Osteoblast (primary cell): ENCODE results near the gene ECE2. TPM values are rescaled to one million over a fixed set of nuclear protein-coding genes. Genes with fewer than 3 reads are reported as not detected.

Experiments
- DNase-seq: peaks from one replicate; pipeline ENCODE4 v3.0.0; 2011; ENCODE audit warnings: low spot score, mixed read lengths; ENCODE audit not compliant: insufficient read length; ENCODE audit errors: missing footprints
- H2AFZ ChIP-seq: 2 replicates; pipeline ENCODE4 v1.6.0; 2011; ENCODE audit warnings: mild to moderate bottlenecking, low read length
- H3K27ac ChIP-seq: 2 replicates; pipeline ENCODE4 v1.5.1; 2011; ENCODE audit warnings: mild to moderate bottlenecking, low read depth, low read length, moderate library complexity
- H3K27me3 ChIP-seq: 2 replicates; pipeline ENCODE4 v1.6.0; 2012; ENCODE audit warnings: mild to moderate bottlenecking, control low read depth, inconsistent platforms, low read length, moderate library complexity; ENCODE audit not compliant: insufficient read depth
- H3K36me3 ChIP-seq: 2 replicates; pipeline ENCODE4 v1.5.1; 2011; ENCODE audit warnings: mild to moderate bottlenecking, low read length, control low read depth, moderate library complexity; ENCODE audit not compliant: insufficient read depth
- H3K4me1 ChIP-seq: 2 replicates; pipeline ENCODE4 v1.5.1; 2011; ENCODE audit warnings: mild to moderate bottlenecking, low read length, control low read depth, moderate library complexity; ENCODE audit not compliant: insufficient read depth
- H3K4me2 ChIP-seq: 2 replicates; pipeline ENCODE4 v1.6.0; 2011; ENCODE audit warnings: mild to moderate bottlenecking, low read length; ENCODE audit not compliant: insufficient read depth
- H3K4me3 ChIP-seq: fragments of 200-600 bp; sonication (generic); 3 replicates; pipeline ENCODE4 v1.5.1; 2012; ENCODE audit warnings: mild to moderate bottlenecking, low read length, inconsistent platforms; ENCODE audit not compliant: insufficient read depth
- H3K79me2 ChIP-seq: 2 replicates; pipeline ENCODE4 v1.6.0; 2012; ENCODE audit warnings: mild to moderate bottlenecking, low read length, control low read depth, inconsistent platforms; ENCODE audit not compliant: insufficient read depth
- H3K9me3 ChIP-seq: 2 replicates; pipeline ENCODE4 v1.5.1; 2011; ENCODE audit warnings: low read depth, low read length, control low read depth
- H4K20me1 ChIP-seq: 2 replicates; pipeline ENCODE4 v1.6.0; 2012; ENCODE audit warnings: mild to moderate bottlenecking, low read length, control low read depth; ENCODE audit not compliant: insufficient read depth
- CTCF ChIP-seq: IDR thresholded peaks from 2 replicates; pipeline ENCODE4 v1.5.1; 2011; ENCODE audit warnings: mild to moderate bottlenecking, low read depth, low read length, moderate library complexity; ENCODE audit errors: extremely low read depth
- total RNA-seq: library from RNA; depleted of rRNA; stranded (reverse); fragments of >200 nt; gene quantifications from 2 replicates; pipeline ENCODE4 v1.2.3, GENCODE V29; 2012

The ECE2 gene
- total RNA-seq, 1 donor, result not detected

- no peak for TF ChIP-seq CTCF
- Histone ChIP-seq H2AFZ (no peak overlapping the region), H3K4me1 (no peaks in the 10 kb centered on the region), H3K27me3 (peaks cover 62% of the 10 kb centered on the region), H3K9me3 (no peaks in the 10 kb centered on the region), H4K20me1 (no peaks in the 10 kb centered on the region), H3K4me2 (no peak overlapping the region), H3K36me3 (no peaks in the 10 kb centered on the region), H3K4me3 (no peak overlapping the region), H3K27ac (no peak overlapping the region), H3K79me2 (no peaks in the 10 kb centered on the region)
- DNase-seq, result peak; percentile 88
Measured at GRCh38 chr3:184231671-184232070, 44.2 kb upstream of the ECE2 start.

- Histone ChIP-seq H3K27me3 (peaks cover 50% of the 10 kb centered on the region), H2AFZ (no peak overlapping the region), H4K20me1 (no peaks in the 10 kb centered on the region), H3K9me3 (no peaks in the 10 kb centered on the region), H3K36me3 (no peaks in the 10 kb centered on the region), H3K4me1 (no peaks in the 10 kb centered on the region), H3K4me3 (no peak overlapping the region), H3K79me2 (no peaks in the 10 kb centered on the region), H3K27ac (no peak overlapping the region), H3K4me2 (no peak overlapping the region)
- DNase-seq, result peak; percentile 65
- no peak for TF ChIP-seq CTCF
Measured at GRCh38 chr3:184233127-184233843, 42.5 kb upstream of the ECE2 start.

GRCh38 chr3:184234224-184234623 is 41.6 kb upstream of the ECE2 start:
- Histone ChIP-seq H3K4me3 (no peak overlapping the region), H3K36me3 (no peaks in the 10 kb centered on the region), H3K9me3 (no peaks in the 10 kb centered on the region), H3K27ac (no peak overlapping the region), H3K27me3 (peaks cover 41% of the 10 kb centered on the region), H2AFZ (no peak overlapping the region), H4K20me1 (no peaks in the 10 kb centered on the region), H3K4me1 (no peaks in the 10 kb centered on the region), H3K79me2 (no peaks in the 10 kb centered on the region), H3K4me2 (no peak overlapping the region)
- peak; percentile 98 for DNase-seq
- no peak for TF ChIP-seq CTCF

GRCh38 chr3:184234671-184235380 is 41.0 kb upstream of the ECE2 start:
- H3K27me3 ChIP-seq, result peaks cover 35% of the 10 kb centered on the region
- H4K20me1 ChIP-seq, result no peaks in the 10 kb centered on the region
- H3K27ac ChIP-seq, result no peak overlapping the region
- H3K9me3 ChIP-seq, result no peaks in the 10 kb centered on the region
- TF ChIP-seq CTCF, result no peak
- H3K4me2 ChIP-seq, result no peak overlapping the region
- DNase-seq, result peak; percentile 68
- no peaks in the 10 kb centered on the region for H3K4me1 ChIP-seq
- no peaks in the 10 kb centered on the region for H3K36me3 ChIP-seq
- no peak overlapping the region for H3K4me3 ChIP-seq
- no peak overlapping the region for H2AFZ ChIP-seq
- no peaks in the 10 kb centered on the region for H3K79me2 ChIP-seq
